GM21515 (cell line): ENCODE measurements around the gene CAD.
"Not testable (repeated sequence)": the region's sequence is repeated elsewhere in the genome, so short reads cannot be mapped to it uniquely, and the experiment has no call there.

Experiments used
- ATAC-seq: cut with Tn5 transposase; IDR thresholded peaks from one replicate; pipeline ENCODE4 v1.9.1; 2021; ENCODE audit not compliant: unreplicated experiment

CAD gene

GRCh38 chr2:27255187-27255586 is 38.0 kb downstream of the CAD start:
- no peak for ATAC-seq

- no peak for ATAC-seq
Measured at GRCh38 chr2:27255660-27256059, 38.5 kb downstream of the CAD start.

- no peak for ATAC-seq
Measured at GRCh38 chr2:27256855-27257454, 39.8 kb downstream of the CAD start.

- ATAC-seq: no peak
Measured at GRCh38 chr2:27258051-27258450, 40.9 kb downstream of the CAD start.

- no peak for ATAC-seq
Measured at GRCh38 chr2:27261241-27261925, 44.2 kb downstream of the CAD start.

- no peak for ATAC-seq
Measured at GRCh38 chr2:27261926-27262298, 44.7 kb downstream of the CAD start.

GRCh38 chr2:27262379-27263286 is 45.5 kb downstream of the CAD start, which contains the start of gene SLC30A3:
Gene SLC30A3, minus strand, starts transcription at chr2:27263047. Its CDS starts 141 bp downstream, at chr2:27262906.
- ATAC-seq: no peak

GRCh38 chr2:27263287-27264252 is 46.4 kb downstream of the CAD start:
- no peak for ATAC-seq

GRCh38 chr2:27264253-27264752 is 47.1 kb downstream of the CAD start:
- no peak for ATAC-seq

GRCh38 chr2:27264753-27265535 is 47.8 kb downstream of the CAD start:
- no peak for ATAC-seq

GRCh38 chr2:27265536-27265870 is 48.3 kb downstream of the CAD start:
- ATAC-seq: no peak

- ATAC-seq: not testable (repeated sequence)
Measured at GRCh38 chr2:27268296-27268695, 51.1 kb downstream of the CAD start.

- no peak for ATAC-seq
Measured at GRCh38 chr2:27270131-27270530, 53.0 kb downstream of the CAD start.

- ATAC-seq: no peak
Measured at GRCh38 chr2:27270670-27271069, 53.5 kb downstream of the CAD start.

GRCh38 chr2:27271631-27272340 is 54.6 kb downstream of the CAD start:
- ATAC-seq: no peak

GRCh38 chr2:27272537-27273522 is 55.7 kb downstream of the CAD start:
- not testable (repeated sequence) for ATAC-seq

GRCh38 chr2:27275211-27276150 is 58.3 kb downstream of the CAD start, which contains the start of gene DNAJC5G:
Gene DNAJC5G, plus strand, starts transcription at chr2:27275433. Its CDS starts 1,296 bp downstream, at chr2:27276729.
- no peak for ATAC-seq
